ENCODE data around the gene USP37.

The USP37 gene

GRCh38 chr2:218425531-218425930 is 142.6 kb downstream of the USP37 start:
- Histone ChIP-seq H3K36me3 (no peaks in the 10 kb centered on the region), H3K4me1 (no peaks in the 10 kb centered on the region), H3K27me3 (peaks cover 0 to 4% of the 10 kb centered on the region in 2 donors), H3K27ac (no peak overlapping the region), H3K9me3 (no peaks in the 10 kb centered on the region), H3K4me3 (no peak overlapping the region)
- no peak for DNase-seq
- intact Hi-C loops (cut with DNase I; ENCODE audit: low total_unique reads): no loop called here
- no peak for TF ChIP-seq CTCF (IDR thresholded peaks at IDR 0.05)

- Histone ChIP-seq H3K27ac (no peak overlapping the region), H3K27me3 (peaks cover 0 to 7% of the 10 kb centered on the region in 2 donors), H3K36me3 (no peaks in the 10 kb centered on the region), H3K4me3 (no peak overlapping the region), H3K9me3 (no peaks in the 10 kb centered on the region), H3K4me1 (no peaks in the 10 kb centered on the region)
- intact Hi-C loops (cut with DNase I; ENCODE audit: low total_unique reads): no loop called here
- no peak for DNase-seq
- no peak for TF ChIP-seq CTCF (IDR thresholded peaks at IDR 0.05)
These were observed 144.6 kb downstream of the USP37 start for GRCh38 chr2:218423584-218423983.

GRCh38 chr2:218422403-218423086 is 145.6 kb downstream of the USP37 start:
- Histone ChIP-seq H3K36me3 (no peaks in the 10 kb centered on the region), H3K4me3 (no peak overlapping the region), H3K4me1 (no peaks in the 10 kb centered on the region), H3K27ac (no peak overlapping the region), H3K9me3 (no peaks in the 10 kb centered on the region), H3K27me3 (peaks cover 0 to 12% of the 10 kb centered on the region in 2 donors)
- intact Hi-C loops (cut with DNase I; ENCODE audit: low total_unique reads): no loop called here
- DNase-seq: no peak
- TF ChIP-seq CTCF (IDR thresholded peaks at IDR 0.05): no peak

GRCh38 chr2:218421027-218421426 is 147.1 kb downstream of the USP37 start:
- no peak for DNase-seq
- intact Hi-C loops (cut with DNase I; ENCODE audit: low total_unique reads): no loop called here

GRCh38 chr2:218419630-218420216 is 148.4 kb downstream of the USP37 start:
- intact Hi-C loops (cut with DNase I; ENCODE audit: low total_unique reads): no loop called here
- no peak for DNase-seq
- peaks cover 0 to 12% of the 10 kb centered on the region in 2 donors for H3K27me3 ChIP-seq
- TF ChIP-seq CTCF (IDR thresholded peaks at IDR 0.05): no peak
- H3K9me3 ChIP-seq: no peaks in the 10 kb centered on the region
- H3K36me3 ChIP-seq: no peaks in the 10 kb centered on the region
- no peak overlapping the region for H3K27ac ChIP-seq
- H3K4me3 ChIP-seq: no peak overlapping the region
- no peaks in the 10 kb centered on the region for H3K4me1 ChIP-seq

More at GRCh38 chr2:218421027-218421426, 147.1 kb downstream of the USP37 start:
- peaks cover 0 to 12% of the 10 kb centered on the region in 2 donors for H3K27me3 ChIP-seq
- no peaks in the 10 kb centered on the region for H3K36me3 ChIP-seq
- H3K27ac ChIP-seq: no peak overlapping the region
- H3K4me1 ChIP-seq: no peaks in the 10 kb centered on the region
- no peak overlapping the region for H3K4me3 ChIP-seq
- TF ChIP-seq CTCF (IDR thresholded peaks at IDR 0.05): no peak
- H3K9me3 ChIP-seq: no peaks in the 10 kb centered on the region

All from tibial artery (tissue), 4 donors.